K562 (cell line): Measurements from ENCODE around the gene PNKD. TPM values are rescaled to one million over a fixed set of nuclear protein-coding genes. Genes with fewer than 3 reads are reported as not detected.
A peak's percentile ranks its signal among the peaks of the same experiment; 100 is the strongest.

Experiments used
- ATAC-seq: fragments of 200-7000 bp; cut with Tn5 transposase; 3 replicates; pipeline ENCODE4 v1.9.1; 2020; ENCODE audit warnings: moderate library complexity
- BruUV-seq: library from RNA; stranded (reverse); fragments of 400-500 nt; replicated peaks from 2 replicates; lab custom pipeline; 2021; lab: Mats Ljungman, UMichigan
- CTCF ChIA-PET: fragments of 300-600 bp; formaldehyde crosslinking; extraction: SDS; loops from one replicate; lab custom pipeline; 2021; ENCODE audit warnings: low intra/inter-chr PET ratio; lab: Yijun Ruan, JAX
- POLR2A ChIA-PET: fragments of 300-600, 350-650 bp; sonication (Branson Sonifier 250); formaldehyde crosslinking; extraction: SDS; loops from one replicate; lab custom pipeline; 2021; ENCODE audit warnings: antibody characterized with exemption, inconsistent platforms; lab: Yijun Ruan, JAX
- DNase-seq, 4 experiments: peaks; one replicate each; pipeline versions ENCODE4 v3.0.0 to v3.0.0-alpha.2; 2011 to 2018; ENCODE audit warnings: low spot score in 3 of 4, mixed read lengths in 3 of 4; ENCODE audit errors: extremely low read depth in 1 of 4
- FAIRE-seq: peaks from 2 replicates; lab custom pipeline; 2011; peaks lifted over from hg19 to GRCh38; lab: Jason Lieb, UNC
- H2AFZ ChIP-seq: 2 replicates; pipeline ENCODE4 v1.6.0; 2011; ENCODE audit warnings: low read depth, low read length, control low read depth, inconsistent platforms
- H3K27ac ChIP-seq: fragments of 200-600 bp; 3 replicates; pipeline ENCODE4 v1.8.0; 2011; ENCODE audit warnings: low read depth, mild to moderate bottlenecking, control low read depth, inconsistent platforms, low read length, moderate library complexity, mixed read lengths; ENCODE audit errors: extremely low read depth
- H3K27me3 ChIP-seq, 2 experiments: fragments of 300-600 bp in 1 of 2; 2 replicates in 1 of 2; 3 replicates in 1 of 2; pipeline versions ENCODE4 v1.6.0 to v1.8.0; 2011; ENCODE audit warnings: inconsistent platforms in 2 of 2, low read length in 2 of 2, mild to moderate bottlenecking in 1 of 2, mixed read lengths in 1 of 2, moderate library complexity in 1 of 2; ENCODE audit not compliant: control insufficient read depth in 2 of 2, insufficient read depth in 2 of 2
- H3K36me3 ChIP-seq: fragments of 300-600 bp; 3 replicates; pipeline ENCODE4 v1.8.0; 2011; ENCODE audit warnings: mild to moderate bottlenecking, low read length, inconsistent platforms; ENCODE audit not compliant: control insufficient read depth, insufficient read depth
- H3K4me1 ChIP-seq, 2 experiments: fragments of 200-600 bp in 1 of 2; replicated peaks in 1 of 2; 2 replicates in 1 of 2; 3 replicates in 1 of 2; pipeline versions ENCODE4 v1.5.1 to v1.8.0; 2011; ENCODE audit warnings: inconsistent platforms in 2 of 2, low read length in 2 of 2, mild to moderate bottlenecking in 1 of 2, mixed read lengths in 1 of 2, moderate library complexity in 1 of 2; ENCODE audit not compliant: control insufficient read depth in 2 of 2, insufficient read depth in 2 of 2
- H3K4me2 ChIP-seq: 2 replicates; pipeline ENCODE4 v1.6.1; 2011; ENCODE audit warnings: low read length, control low read depth, inconsistent platforms, mixed read lengths; ENCODE audit not compliant: insufficient read depth
- H3K4me3 ChIP-seq: fragments of 200-600 bp; sonication (generic), shearing (Covaris generic); 2 replicates; pipeline ENCODE4 v1.5.1; 2016; ENCODE audit warnings: control low read depth, inconsistent platforms
- H3K79me2 ChIP-seq: fragments of 200-600 bp; 3 replicates; pipeline ENCODE4 v1.8.0; 2011; ENCODE audit warnings: low read length, inconsistent platforms; ENCODE audit not compliant: control insufficient read depth, insufficient read depth
- H3K9ac ChIP-seq, 2 experiments: 2 replicates each; pipeline versions ENCODE4 v1.6.0 to v1.6.1; 2011; ENCODE audit warnings: low read depth in 2 of 2, low read length in 2 of 2, control low read depth in 1 of 2, inconsistent platforms in 1 of 2, mild to moderate bottlenecking in 1 of 2, mixed read lengths in 1 of 2; ENCODE audit not compliant: insufficient read depth in 1 of 2
- H3K9me1 ChIP-seq: one replicate; pipeline ENCODE4 v1.6.0; 2011; ENCODE audit warnings: inconsistent platforms, mild to moderate bottlenecking, low read length, moderate library complexity; ENCODE audit not compliant: control insufficient read depth, insufficient read depth
- H3K9me3 ChIP-seq: replicated peaks from 2 replicates; pipeline ENCODE4 v1.5.1; 2011; ENCODE audit warnings: low read depth, low read length, inconsistent platforms; ENCODE audit not compliant: control insufficient read depth, insufficient read depth
- H4K20me1 ChIP-seq: replicated peaks from 2 replicates; pipeline ENCODE4 v1.6.1; 2011; ENCODE audit warnings: low read length, inconsistent platforms, mixed read lengths; ENCODE audit not compliant: control insufficient read depth, insufficient read depth
- HINFP ChIP-seq: fragments of 450-650 bp; conservative IDR thresholded peaks from 2 replicates; pipeline ENCODE4 v1.6.1; 2016; ENCODE audit warnings: missing genetic modification characterization, low read depth, mild to moderate bottlenecking, control low read depth, missing compliant biosample characterization
- SP1 ChIP-seq: sonication (generic); formaldehyde crosslinking; IDR thresholded peaks from 2 replicates; pipeline ENCODE4 v1.8.1; 2022; ENCODE audit warnings: mild to moderate bottlenecking, missing genetic modification reagents
- TBP ChIP-seq: optimal IDR thresholded peaks from 2 replicates; pipeline ENCODE3; 2011; ENCODE audit warnings: low read depth, low read length, improper control_type of control experiment
- WGBS: fragments of 100-300 bp; shearing (Covaris generic); methylation state at CpG from one replicate; pipeline ENCODE4 v1.1.6; 2016; ENCODE audit warnings: low coverage, mixed read lengths; ENCODE audit not compliant: insufficient coverage; ENCODE audit errors: missing lambda C conversion rate; 5-methylcytosine and 5-hydroxymethylcytosine counted together
- in situ Hi-C: fragments of 300-500 bp; cut with MboI; formaldehyde crosslinking; loops from 4 replicates; pipeline ENCODE4 v1.15.0; 2018; ENCODE audit warnings: inconsistent platforms, mixed read lengths
- intact Hi-C: fragments of 100-400 bp; cut with micrococcal nuclease; formaldehyde crosslinking; loops from 2 replicates; pipeline ENCODE4 v1.14.2; 2022
- polyA plus RNA-seq, 8 experiments: library from polyadenylated mRNA; depleted of rRNA in 4 of 8; stranded (reverse) in 5 of 8; unstranded in 3 of 8; fragments of >200 nt; fragmentation: Nextera tagmentation in 2 of 8; fragmentation: Illumina TruSeq in 1 of 8; extraction: Ambion mirVana in 2 of 8; extraction: Trizol in 1 of 8; gene quantifications; 2 replicates each; pipeline versions ENCODE4 v1.2.1 to v1.2.3, GENCODE V29; 2011 to 2014; ENCODE audit warnings: inconsistent platforms in 1 of 8, missing spikeins in 1 of 8
- total RNA-seq, 7 experiments: library from RNA; depleted of rRNA in 6 of 7; stranded (reverse); fragments of >200 nt in 6 of 7; fragmentation: Illumina TruSeq in 2 of 7; extraction: Trizol in 2 of 7; gene quantifications; 2 replicates each; pipeline versions ENCODE4 v1.2.1 to v1.2.3, GENCODE V29; 2011 to 2021; ENCODE audit warnings: low replicate concordance in 1 of 7

PNKD gene
- total and polyA plus RNA-seq, 9 of the 15 experiments (the other 6 are each of a cell fraction or from before 2014, with no cell fraction given) = 26.0 to 105 (median 60.1) TPM

- no peak for TF ChIP-seq HINFP (tag)
Observed at GRCh38 chr2:218270721-218271486, 585 bp downstream of the PNKD start (continued).

GRCh38 chr2:218271487-218271797 is 1.1 kb downstream of the PNKD start:
- no peaks in the 10 kb centered on the region for H3K9me1 ChIP-seq
- CTCF ChIA-PET = no interaction called here
- no peak overlapping the region for H2AFZ ChIP-seq
- no peak overlapping the region; the same call in 1 of the 3 replicates for H3K27ac ChIP-seq
- in situ Hi-C loops = no loop called here
- no peak for ATAC-seq
- TF ChIP-seq SP1 = 0 out of 2 replicates have a peak, but pooled peaks have one; percentile 27
- TF ChIP-seq TBP = no peak
- peaks cover 53% of the 10 kb centered on the region for H3K36me3 ChIP-seq
- H3K9ac ChIP-seq = peak overlapping the region; percentile 71 to 96; a peak in 3 of 4 replicates
- BruUV-seq = no TSS peak
- peaks cover 25% of the 10 kb centered on the region for H3K79me2 ChIP-seq
- no peaks in the 10 kb centered on the region for H3K27me3 ChIP-seq
- WGBS = 6% methylated on average over 4 of the region's 4 CpGs
- H3K4me2 ChIP-seq = peak overlapping the region; percentile 89
- intact Hi-C loops = loop anchor here (10.0 kb wide), 1 partner anchor 373 kb away; no protein-coding TSS in a partner anchor
- DNase-seq = no peak
- FAIRE-seq = no peak
- H3K9me3 ChIP-seq = no peaks in the 10 kb centered on the region
- POLR2A ChIA-PET = interaction anchor here (0.6 to 1.5 kb wide), 9 partner anchors 11 to 378 kb away, joined by 3 to 6 read pairs (median 3); partner anchors contain the start of gene GPBAR1
- H3K4me1 ChIP-seq = peaks cover 4 to 25% of the 10 kb centered on the region in 2 experiments; a peak in 3 of 5 replicates
- peak overlapping the region; percentile 73 for H3K4me3 ChIP-seq
- 0 out of 2 replicates have a peak, but pooled peaks cover 8% of the 10 kb centered on the region for H4K20me1 ChIP-seq
